ENCODE data around the gene ATM.

GRCh38 chr11:108278546-108278945 is 55.7 kb downstream of the ATM start:
- TF ChIP-seq, protein P1, sequence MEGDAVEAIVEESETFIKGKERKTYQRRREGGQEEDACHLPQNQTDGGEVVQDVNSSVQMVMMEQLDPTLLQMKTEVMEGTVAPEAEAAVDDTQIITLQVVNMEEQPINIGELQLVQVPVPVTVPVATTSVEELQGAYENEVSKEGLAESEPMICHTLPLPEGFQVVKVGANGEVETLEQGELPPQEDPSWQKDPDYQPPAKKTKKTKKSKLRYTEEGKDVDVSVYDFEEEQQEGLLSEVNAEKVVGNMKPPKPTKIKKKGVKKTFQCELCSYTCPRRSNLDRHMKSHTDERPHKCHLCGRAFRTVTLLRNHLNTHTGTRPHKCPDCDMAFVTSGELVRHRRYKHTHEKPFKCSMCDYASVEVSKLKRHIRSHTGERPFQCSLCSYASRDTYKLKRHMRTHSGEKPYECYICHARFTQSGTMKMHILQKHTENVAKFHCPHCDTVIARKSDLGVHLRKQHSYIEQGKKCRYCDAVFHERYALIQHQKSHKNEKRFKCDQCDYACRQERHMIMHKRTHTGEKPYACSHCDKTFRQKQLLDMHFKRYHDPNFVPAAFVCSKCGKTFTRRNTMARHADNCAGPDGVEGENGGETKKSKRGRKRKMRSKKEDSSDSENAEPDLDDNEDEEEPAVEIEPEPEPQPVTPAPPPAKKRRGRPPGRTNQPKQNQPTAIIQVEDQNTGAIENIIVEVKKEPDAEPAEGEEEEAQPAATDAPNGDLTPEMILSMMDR (IDR thresholded peaks at IDR 0.05; ENCODE audit: insufficient read depth, low read depth, low read length), result no peak
- TF ChIP-seq EZH2 (IDR thresholded peaks at IDR 0.05; ENCODE audit: insufficient read depth, low read length), result no peak
